Lower lobe of right lung (tissue), 2 donors: ENCODE results near the gene RASAL2. TPM values are rescaled to one million over a fixed set of nuclear protein-coding genes. Genes with fewer than 3 reads are reported as not detected.

Source experiments
- ATAC-seq, 2 donors: fragments of 200-7000 bp; cut with Tn5 transposase; one replicate each; pipeline ENCODE4 v1.9.1; 2020 to 2022; ENCODE audit warnings: mild to moderate bottlenecking in 2 of 2, moderate library complexity in 2 of 2
- DNase-seq: peaks from one replicate; pipeline ENCODE4 v3.0.0-alpha.2; 2020
- H3K27ac ChIP-seq: fragments of 200-600 bp; one replicate; pipeline ENCODE4 v1.8.0; 2022
- H3K27me3 ChIP-seq: fragments of 200-600 bp; one replicate; pipeline ENCODE4 v1.8.0; 2022; ENCODE audit warnings: low read depth
- H3K36me3 ChIP-seq: fragments of 200-600 bp; one replicate; pipeline ENCODE4 v1.8.0; 2022; ENCODE audit warnings: mild to moderate bottlenecking
- H3K4me1 ChIP-seq: fragments of 200-600 bp; one replicate; pipeline ENCODE4 v1.8.0; 2022
- H3K4me3 ChIP-seq: fragments of 200-600 bp; one replicate; pipeline ENCODE4 v1.8.0; 2022; ENCODE audit warnings: mild to moderate bottlenecking
- H3K9me3 ChIP-seq: fragments of 200-600 bp; one replicate; pipeline ENCODE4 v1.8.0; 2022
- intact Hi-C: fragments of 100-400 bp; cut with DNase I; formaldehyde crosslinking; loops from one replicate; pipeline ENCODE4 v1.11.0; 2022
- total RNA-seq: library from RNA; stranded (reverse); fragmentation: NEBNext Ultra II Directional; extraction: Animal tissue kit (Norgen Biotek cat#: 25700); gene quantifications from one replicate; pipeline ENCODE4 v1.2.1, GENCODE V29; 2021
- TF ChIP-seq, protein P1 (sequence below): fragments of 200-600 bp; IDR thresholded peaks from one replicate; pipeline ENCODE4 v1.8.0; 2022; ENCODE audit warnings: antibody characterized with exemption, mild to moderate bottlenecking
- donor health status: DM: no; HTN: yes; CAD: no; lungs with severe emphysema.

The RASAL2 gene
- total RNA-seq, 1 donor from 2014 or later, result 48.3 TPM

- no peak for ATAC-seq
- intact Hi-C loops, result no loop called here
Measured at GRCh38 chr1:178527117-178527516, 433.2 kb downstream of the RASAL2 start.

GRCh38 chr1:178528228-178528952 is 434.5 kb downstream of the RASAL2 start:
- Histone ChIP-seq H3K27ac (no peak overlapping the region), H3K9me3 (no peaks in the 10 kb centered on the region), H3K4me3 (no peak overlapping the region), H3K27me3 (no peaks in the 10 kb centered on the region), H3K36me3 (no peaks in the 10 kb centered on the region), H3K4me1 (peaks cover 8% of the 10 kb centered on the region)
- TF ChIP-seq, protein P1, sequence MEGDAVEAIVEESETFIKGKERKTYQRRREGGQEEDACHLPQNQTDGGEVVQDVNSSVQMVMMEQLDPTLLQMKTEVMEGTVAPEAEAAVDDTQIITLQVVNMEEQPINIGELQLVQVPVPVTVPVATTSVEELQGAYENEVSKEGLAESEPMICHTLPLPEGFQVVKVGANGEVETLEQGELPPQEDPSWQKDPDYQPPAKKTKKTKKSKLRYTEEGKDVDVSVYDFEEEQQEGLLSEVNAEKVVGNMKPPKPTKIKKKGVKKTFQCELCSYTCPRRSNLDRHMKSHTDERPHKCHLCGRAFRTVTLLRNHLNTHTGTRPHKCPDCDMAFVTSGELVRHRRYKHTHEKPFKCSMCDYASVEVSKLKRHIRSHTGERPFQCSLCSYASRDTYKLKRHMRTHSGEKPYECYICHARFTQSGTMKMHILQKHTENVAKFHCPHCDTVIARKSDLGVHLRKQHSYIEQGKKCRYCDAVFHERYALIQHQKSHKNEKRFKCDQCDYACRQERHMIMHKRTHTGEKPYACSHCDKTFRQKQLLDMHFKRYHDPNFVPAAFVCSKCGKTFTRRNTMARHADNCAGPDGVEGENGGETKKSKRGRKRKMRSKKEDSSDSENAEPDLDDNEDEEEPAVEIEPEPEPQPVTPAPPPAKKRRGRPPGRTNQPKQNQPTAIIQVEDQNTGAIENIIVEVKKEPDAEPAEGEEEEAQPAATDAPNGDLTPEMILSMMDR, result no peak
- ATAC-seq (no peak), DNase-seq (no peak)
- intact Hi-C loops, result no loop called here

More at GRCh38 chr1:178527117-178527516, 433.2 kb downstream of the RASAL2 start:
- Histone ChIP-seq H3K27me3 (no peaks in the 10 kb centered on the region), H3K4me3 (no peak overlapping the region), H3K36me3 (no peaks in the 10 kb centered on the region), H3K27ac (no peak overlapping the region), H3K4me1 (peaks cover 4% of the 10 kb centered on the region), H3K9me3 (no peaks in the 10 kb centered on the region)
- no peak for DNase-seq
- TF ChIP-seq, protein P1, result no peak

GRCh38 chr1:178528953-178529335 is 435.0 kb downstream of the RASAL2 start:
- TF ChIP-seq, protein P1, result no peak
- H3K27ac ChIP-seq, result no peak overlapping the region
- intact Hi-C loops, result no loop called here
- H3K27me3 ChIP-seq, result no peaks in the 10 kb centered on the region
- no peak for ATAC-seq
- no peak overlapping the region for H3K4me3 ChIP-seq
- H3K9me3 ChIP-seq, result no peaks in the 10 kb centered on the region
- no peaks in the 10 kb centered on the region for H3K36me3 ChIP-seq
- peaks cover 8% of the 10 kb centered on the region for H3K4me1 ChIP-seq
- no peak for DNase-seq

DNA sequence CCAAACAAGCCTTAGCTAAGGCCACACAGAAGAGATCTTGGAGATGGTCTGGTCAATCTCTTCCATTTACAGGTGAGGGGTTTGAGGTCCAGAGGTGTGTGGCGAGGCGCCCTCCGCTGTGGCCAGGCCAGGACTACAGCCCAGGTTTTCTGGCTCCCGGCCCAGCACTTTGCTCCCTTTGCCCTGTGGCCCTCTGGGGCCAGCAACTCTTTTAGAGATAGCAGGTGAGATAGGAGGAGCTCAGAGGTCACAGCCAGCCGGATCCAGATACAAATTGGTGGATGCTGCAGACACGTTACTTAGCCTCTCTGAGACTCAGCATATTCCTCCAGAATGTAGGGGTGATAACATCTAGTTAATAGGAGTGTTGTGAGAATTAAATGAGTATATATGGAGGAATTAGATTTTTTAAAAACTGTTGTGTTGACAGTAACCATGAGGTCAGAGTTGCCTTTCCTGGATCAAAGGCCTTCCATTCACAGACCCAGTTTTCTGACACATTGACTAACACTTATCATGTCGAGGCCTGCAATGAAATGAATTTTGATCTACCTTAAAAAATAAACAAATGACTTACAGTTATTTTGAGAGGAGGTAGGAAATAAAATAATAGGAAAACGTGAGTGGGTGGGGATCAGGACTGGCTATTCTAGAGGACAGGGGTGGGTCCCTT is 435.6 kb downstream of the RASAL2 start:
- H3K27ac ChIP-seq, result no peak overlapping the region
- H3K9me3 ChIP-seq, result no peaks in the 10 kb centered on the region
- H3K4me1 ChIP-seq, result peaks cover 8% of the 10 kb centered on the region
- no peaks in the 10 kb centered on the region for H3K27me3 ChIP-seq
- DNase-seq (no peak), ATAC-seq (no peak)
- H3K4me3 ChIP-seq, result no peak overlapping the region
- TF ChIP-seq, protein P1, result no peak
- intact Hi-C loops, result loop anchor here (10.0 kb wide), 1 partner anchor 475 kb away; no protein-coding TSS in a partner anchor
- H3K36me3 ChIP-seq, result no peaks in the 10 kb centered on the region

DNA sequence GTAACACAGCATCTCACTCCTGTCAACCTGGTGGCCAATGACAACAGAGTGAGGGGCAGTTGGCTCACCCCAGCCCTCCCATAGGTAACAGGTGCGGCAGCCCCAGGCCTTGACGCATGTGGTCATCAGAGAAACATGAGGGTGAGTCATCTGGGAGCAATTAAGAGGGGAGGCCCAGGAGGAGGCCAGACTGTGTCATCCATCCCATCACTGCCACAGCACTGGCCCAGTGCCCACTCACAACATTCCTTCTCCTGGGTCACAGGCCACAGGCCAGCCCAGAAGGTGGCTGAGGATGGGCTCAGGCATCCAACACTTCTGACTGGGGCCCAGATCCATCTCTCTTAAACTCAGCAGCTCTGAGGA is 436.1 kb downstream of the RASAL2 start:
- TF ChIP-seq, protein P1, result no peak
- Histone ChIP-seq H3K9me3 (no peaks in the 10 kb centered on the region), H3K4me1 (peaks cover 8% of the 10 kb centered on the region), H3K36me3 (no peaks in the 10 kb centered on the region), H3K4me3 (no peak overlapping the region), H3K27ac (no peak overlapping the region), H3K27me3 (no peaks in the 10 kb centered on the region)
- ATAC-seq (no peak), DNase-seq (no peak)
- intact Hi-C loops, result loop anchor here (10.0 kb wide), 1 partner anchor 475 kb away; no protein-coding TSS in a partner anchor
